Thyroid gland (tissue), 4 donors: Measurements from ENCODE around the gene TH. TPM values are rescaled to one million over a fixed set of nuclear protein-coding genes. Genes with fewer than 3 reads are reported as not detected.
A peak's percentile ranks its signal among the peaks of the same experiment; 100 is the strongest.

Source experiments
- DNase-seq, 2 donors: peaks; one replicate each; pipeline ENCODE4 v3.0.0-alpha.2; 2019
- H3K27ac ChIP-seq, 3 donors: fragments of 200-600 bp; sonication (generic); 1 replicate in 2 of 3; 2 replicates in 1 of 3; pipeline ENCODE4 v1.5.1; 2016 to 2019; ENCODE audit warnings: mild to moderate bottlenecking in 1 of 3, moderate library complexity in 1 of 3
- H3K27me3 ChIP-seq: fragments of 200-600 bp; sonication (generic); one replicate; pipeline ENCODE4 v1.5.1; 2019
- H3K36me3 ChIP-seq, 2 donors: fragments of 200-600 bp; sonication (generic); one replicate each; pipeline ENCODE4 v1.5.1; 2016 to 2019
- H3K4me1 ChIP-seq, 2 donors: fragments of 200-600 bp; sonication (generic); one replicate each; pipeline ENCODE4 v1.5.1; 2017 to 2019
- H3K4me3 ChIP-seq, 3 donors: fragments of 200-600 bp; sonication (generic); replicated peaks in 1 of 3; 1 replicate in 2 of 3; 2 replicates in 1 of 3; pipeline ENCODE4 v1.5.1; 2016; ENCODE audit warnings: mild to moderate bottlenecking in 1 of 3
- H3K9me3 ChIP-seq: fragments of 200-600 bp; sonication (generic); one replicate; pipeline ENCODE4 v1.5.1; 2017
- CTCF ChIP-seq, 6 experiments: fragments of 200-600 bp in 3 of 6; fragments of 450-650 bp in 3 of 6; sonication (generic) in 3 of 6; IDR thresholded peaks; one replicate each; pipeline ENCODE4 v1.5.1; 2016 to 2019; ENCODE audit warnings: antibody characterized with exemption in 6 of 6, mild to moderate bottlenecking in 2 of 6, inconsistent platforms in 1 of 6, moderate library complexity in 1 of 6
- POLR2A ChIP-seq, 2 donors: fragments of 450-650 bp; IDR thresholded peaks; one replicate each; pipeline ENCODE4 v1.6.1; 2017; ENCODE audit warnings: antibody characterized with exemption in 2 of 2, mild to moderate bottlenecking in 2 of 2, moderate library complexity in 1 of 2
- WGBS, 2 donors: methylation state at CpG; one replicate each; pipeline ENCODE4 v1.1.5; 2017; 5-methylcytosine and 5-hydroxymethylcytosine counted together
- intact Hi-C: fragments of 100-400 bp; cut with DNase I; formaldehyde crosslinking; loops from one replicate; pipeline ENCODE4 v1.15.1; 2023
- total RNA-seq, 4 donors: library from RNA; depleted of rRNA; stranded (reverse); fragments of >200 nt; gene quantifications; one replicate each; pipeline ENCODE4 v1.2.3, GENCODE V29; 2016

The TH gene
- total RNA-seq, 4 donors from 2014 or later: not detected

GRCh38 chr11:2199466-2200341 lies 28.1 kb upstream of the TH start:
- no peak overlapping the region for H3K4me3 ChIP-seq
- intact Hi-C loops: loop anchor here (2.0 to 10.0 kb wide), 2 partner anchors 99 to 325 kb away; no protein-coding TSS in a partner anchor
- no peak overlapping the region for H3K27ac ChIP-seq
- TF ChIP-seq POLR2A (IDR thresholded peaks at IDR 0.05) (no peak), CTCF (IDR thresholded peaks at IDR 0.05) (no peak)
- no peaks in the 10 kb centered on the region for H3K36me3 ChIP-seq
- no peaks in the 10 kb centered on the region for H3K9me3 ChIP-seq
- no peaks in the 10 kb centered on the region for H3K27me3 ChIP-seq
- no peak for DNase-seq
- WGBS, 2 donors: 93 to 97% methylated on average over 7 to 16 of the region's 22 CpGs
- peaks cover 7 to 20% of the 10 kb centered on the region in 2 donors for H3K4me1 ChIP-seq

GRCh38 chr11:2198621-2199365 lies 27.2 kb upstream of the TH start:
- WGBS, 2 donors: 91 to 93% methylated on average over 9 to 18 of the region's 21 CpGs
- Histone ChIP-seq H3K27ac (no peak overlapping the region), H3K4me1 (peaks cover 7 to 20% of the 10 kb centered on the region in 2 donors), H3K4me3 (no peak overlapping the region), H3K9me3 (no peaks in the 10 kb centered on the region), H3K27me3 (no peaks in the 10 kb centered on the region), H3K36me3 (no peaks in the 10 kb centered on the region)
- no peak for TF ChIP-seq POLR2A (IDR thresholded peaks at IDR 0.05)
- TF ChIP-seq CTCF (IDR thresholded peaks at IDR 0.05): no peak
- no peak for DNase-seq
- intact Hi-C loops: loop anchor here (2.0 kb wide), 1 partner anchor 100 kb away; no protein-coding TSS in a partner anchor

- H3K27ac ChIP-seq: no peak overlapping the region
- peaks cover 7 to 14% of the 10 kb centered on the region in 2 donors for H3K4me1 ChIP-seq
- H3K9me3 ChIP-seq: no peaks in the 10 kb centered on the region
- WGBS, 2 donors: 88 to 90% methylated on average over 27 to 28 of the region's 28 CpGs
- no peaks in the 10 kb centered on the region for H3K36me3 ChIP-seq
- no peak for DNase-seq
- TF ChIP-seq POLR2A (IDR thresholded peaks at IDR 0.05) (no peak), CTCF (IDR thresholded peaks at IDR 0.05) (no peak)
- intact Hi-C loops: loop anchor here (2.0 kb wide), 2 partner anchors 101 to 223 kb away; no protein-coding TSS in a partner anchor
- H3K27me3 ChIP-seq: no peaks in the 10 kb centered on the region
- no peak overlapping the region for H3K4me3 ChIP-seq
Observed at GRCh38 chr11:2197771-2198520, 26.3 kb upstream of the TH start.

GRCh38 chr11:2196970-2197770 lies 25.6 kb upstream of the TH start:
- peaks cover 6% of the 10 kb centered on the region in 2 donors for H3K4me1 ChIP-seq
- no peak overlapping the region for H3K4me3 ChIP-seq
- H3K36me3 ChIP-seq: no peaks in the 10 kb centered on the region
- no peak overlapping the region for H3K27ac ChIP-seq
- 30 to 36% methylated on average over 19 to 21 of the region's 23 CpGs for WGBS, 2 donors
- DNase-seq: peak; percentile 81 to 84
- no peaks in the 10 kb centered on the region for H3K27me3 ChIP-seq
- intact Hi-C loops: loop anchor here (2.0 kb wide), 1 partner anchor 224 kb away; no protein-coding TSS in a partner anchor
- H3K9me3 ChIP-seq: no peaks in the 10 kb centered on the region
- TF ChIP-seq POLR2A (IDR thresholded peaks at IDR 0.05) (no peak), CTCF (IDR thresholded peaks at IDR 0.05) (peak; percentile 43 to 96 (median 91))
